Vagina (tissue), 2 donors: Measurements from ENCODE around the gene ABCA10. TPM values are rescaled to one million over a fixed set of nuclear protein-coding genes. Genes with fewer than 3 reads are reported as not detected.

Experiments
- DNase-seq, 2 donors: peaks; one replicate each; pipeline ENCODE4 v3.0.0-alpha.2; 2017; ENCODE audit errors: extremely low spot score in 2 of 2
- H3K27ac ChIP-seq: fragments of 200-600 bp; sonication (generic); one replicate; pipeline ENCODE4 v1.5.1; 2019
- H3K27me3 ChIP-seq: fragments of 200-600 bp; sonication (generic); one replicate; pipeline ENCODE4 v1.5.1; 2019
- H3K36me3 ChIP-seq, 2 donors: fragments of 200-600 bp; sonication (generic); one replicate each; pipeline ENCODE4 v1.5.1; 2017 to 2019
- H3K4me1 ChIP-seq: fragments of 200-600 bp; sonication (generic); one replicate; pipeline ENCODE4 v1.5.1; 2019
- H3K4me3 ChIP-seq, 2 donors: fragments of 200-600 bp; sonication (generic); 1 replicate in 1 of 2; 2 replicates in 1 of 2; pipeline ENCODE4 v1.5.1; 2016 to 2019
- H3K9me3 ChIP-seq: fragments of 200-600 bp; sonication (generic); one replicate; pipeline ENCODE4 v1.5.1; 2019
- CTCF ChIP-seq, 3 experiments: fragments of 450-650 bp in 2 of 3; fragments of 200-600 bp in 1 of 3; sonication (generic) in 1 of 3; IDR thresholded peaks; one replicate each; pipeline ENCODE4 v1.5.1; 2017 to 2019; ENCODE audit warnings: antibody characterized with exemption in 3 of 3, mild to moderate bottlenecking in 2 of 3, moderate library complexity in 2 of 3
- POLR2A ChIP-seq, 2 donors: fragments of 450-650 bp; IDR thresholded peaks; one replicate each; pipeline ENCODE4 v1.6.1; 2017; ENCODE audit warnings: antibody characterized with exemption in 2 of 2, mild to moderate bottlenecking in 2 of 2, moderate library complexity in 2 of 2
- POLR2AphosphoS5 ChIP-seq, 2 donors: sonication (generic); formaldehyde crosslinking; IDR thresholded peaks; one replicate each; pipeline ENCODE4 v1.9.0; 2017; ENCODE audit warnings: antibody characterized with exemption in 2 of 2, mild to moderate bottlenecking in 2 of 2, low read depth in 1 of 2; ENCODE audit not compliant: insufficient read depth in 1 of 2
- intact Hi-C: fragments of 100-400 bp; cut with DNase I; formaldehyde crosslinking; loops from one replicate; pipeline ENCODE4 v1.15.1; 2023
- microRNA-seq: library from miRNA; unstranded; fragments of <30 nt; microRNA quantifications from one replicate; pipeline ENCODE4, GENCODE V29; 2017; ENCODE audit warnings: borderline number of aligned reads, borderline replicate concordance
- small RNA-seq: library from RNA; depleted of rRNA; stranded (forward); fragments of <200 nt; gene quantifications from one replicate; pipeline ENCODE3, GENCODE V24; 2016
- total RNA-seq: library from RNA; depleted of rRNA; stranded (reverse); fragments of >200 nt; gene quantifications from one replicate; pipeline ENCODE4 v1.2.3, GENCODE V29; 2016

The ABCA10 gene
- total RNA-seq, 1 donor from 2014 or later, result 32.2 TPM

GRCh38 chr17:69103557-69104233, 124.9 kb downstream of the ABCA10 start:
- Histone ChIP-seq H3K4me1 (no peaks in the 10 kb centered on the region), H3K27me3 (no peaks in the 10 kb centered on the region), H3K36me3 (peaks cover 0 to 9% of the 10 kb centered on the region in 2 donors), H3K4me3 (no peak overlapping the region), H3K27ac (no peak overlapping the region), H3K9me3 (no peaks in the 10 kb centered on the region)
- TF ChIP-seq CTCF (IDR thresholded peaks at IDR 0.05), result no peak
- no peak for TF ChIP-seq POLR2A (IDR thresholded peaks at IDR 0.05)
- no peak for TF ChIP-seq POLR2AphosphoS5 (IDR thresholded peaks at IDR 0.05; ENCODE audit: insufficient read depth in 1 of 2, low read depth in 1 of 2)
- DNase-seq, result no peak
- intact Hi-C loops, result no loop called here

DNA sequence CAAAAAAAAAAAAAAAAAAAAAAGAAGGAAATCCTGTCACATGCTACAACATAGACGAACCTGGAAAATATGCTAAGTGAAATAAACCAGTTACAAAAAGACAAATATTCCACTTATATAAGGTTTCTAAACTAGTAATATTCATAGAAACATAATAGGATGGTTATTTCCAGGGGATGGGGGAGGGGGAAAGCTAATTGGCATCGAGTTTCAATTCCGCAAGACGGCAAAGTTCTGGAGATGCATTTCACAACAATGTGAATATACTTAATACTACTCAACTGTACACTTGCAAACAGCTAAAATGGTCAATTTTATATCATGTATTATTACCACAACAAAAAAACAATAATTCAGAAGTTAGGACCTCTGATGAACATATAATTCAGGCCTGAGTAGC, 130.0 kb downstream of the ABCA10 start:
- TF ChIP-seq POLR2A (IDR thresholded peaks at IDR 0.05) (no peak), CTCF (IDR thresholded peaks at IDR 0.05) (no peak), POLR2AphosphoS5 (IDR thresholded peaks at IDR 0.05; ENCODE audit: insufficient read depth in 1 of 2, low read depth in 1 of 2) (no peak)

More for the DNA sequence above, 130.0 kb downstream of the ABCA10 start:
- H3K4me1 ChIP-seq, result no peaks in the 10 kb centered on the region
- H3K36me3 ChIP-seq, result peaks cover 0 to 21% of the 10 kb centered on the region in 2 donors
- H3K4me3 ChIP-seq, result no peak overlapping the region
- H3K9me3 ChIP-seq, result no peaks in the 10 kb centered on the region
- intact Hi-C loops, result no loop called here
- H3K27ac ChIP-seq, result no peak overlapping the region
- no peaks in the 10 kb centered on the region for H3K27me3 ChIP-seq
- DNase-seq, result no peak

Small RNA genes lying within 50 kb of the gene (microRNA-seq; reads per million reads assigned to microRNA genes)
- gene MIR4524A, result not detected
- not detected for gene MIR4524B

Small RNA genes lying within 50 kb of the gene (small RNA-seq; reads per million reads assigned to genes)
- gene MIR4524B, result not detected

Other genes starting within 250 kb of the ABCA10 start
- gene ABCA9, start 167.9 kb downstream of the ABCA10 start, total RNA-seq, result 71.2 TPM
- gene ABCA6, start 86.9 kb downstream of the ABCA10 start, total RNA-seq, result 73.2 TPM
- 50.6 TPM for gene ABCA5, start 98.3 kb upstream of the ABCA10 start, total RNA-seq
- 10.3 TPM for gene MAP2K6, start 185.9 kb upstream of the ABCA10 start, total RNA-seq